RWPE2 (cell line): Measurements from ENCODE around the gene FAM20C.
"Not testable (repeated sequence)": the region's sequence is repeated elsewhere in the genome, so short reads cannot be mapped to it uniquely, and the experiment has no call there.

Source experiments
- ATAC-seq: fragments of 200-7000 bp; cut with Tn5 transposase; 3 replicates; pipeline ENCODE4 v1.9.1; 2021; ENCODE audit warnings: low read depth
- DNase-seq: peaks from one replicate; pipeline ENCODE4 v3.0.0-alpha.2; 2020; ENCODE audit warnings: low spot score
- H3K27ac ChIP-seq: fragments of 450-650 bp; 2 replicates; pipeline ENCODE4 v1.5.1; 2017; ENCODE audit warnings: mild to moderate bottlenecking; ENCODE audit not compliant: poor library complexity, severe bottlenecking
- H3K27me3 ChIP-seq: fragments of 250-450 bp; sonication (Bioruptor Pico); 2 replicates; pipeline ENCODE4 v1.5.1; 2021; ENCODE audit warnings: mild to moderate bottlenecking, moderate library complexity; ENCODE audit not compliant: insufficient read depth, poor library complexity, severe bottlenecking
- H3K36me3 ChIP-seq: fragments of 250-450 bp; sonication (Bioruptor Pico); 2 replicates; pipeline ENCODE4 v1.5.1; 2020; ENCODE audit warnings: low read depth, mild to moderate bottlenecking, moderate library complexity
- H3K4me1 ChIP-seq: fragments of 250-450 bp; sonication (Bioruptor Pico); 2 replicates; pipeline ENCODE4 v1.5.1; 2021; ENCODE audit warnings: mild to moderate bottlenecking, moderate library complexity; ENCODE audit not compliant: insufficient read depth, poor library complexity, severe bottlenecking
- H3K4me3 ChIP-seq: fragments of 250-450 bp; sonication (Bioruptor Pico); 2 replicates; pipeline ENCODE4 v1.5.1; 2021; ENCODE audit warnings: mild to moderate bottlenecking, moderate library complexity; ENCODE audit not compliant: severe bottlenecking
- H3K9me3 ChIP-seq: fragments of 250-450 bp; sonication (Bioruptor Pico); 2 replicates; pipeline ENCODE4 v1.5.1; 2021; ENCODE audit warnings: mild to moderate bottlenecking, moderate library complexity; ENCODE audit not compliant: severe bottlenecking
- TF ChIP-seq, protein P1 (sequence below): fragments of 450-650 bp; IDR thresholded peaks from one replicate; pipeline ENCODE4 v1.5.1; 2017; ENCODE audit warnings: mild to moderate bottlenecking, moderate library complexity; ENCODE audit not compliant: poor library complexity, severe bottlenecking

The FAM20C gene

DNA sequence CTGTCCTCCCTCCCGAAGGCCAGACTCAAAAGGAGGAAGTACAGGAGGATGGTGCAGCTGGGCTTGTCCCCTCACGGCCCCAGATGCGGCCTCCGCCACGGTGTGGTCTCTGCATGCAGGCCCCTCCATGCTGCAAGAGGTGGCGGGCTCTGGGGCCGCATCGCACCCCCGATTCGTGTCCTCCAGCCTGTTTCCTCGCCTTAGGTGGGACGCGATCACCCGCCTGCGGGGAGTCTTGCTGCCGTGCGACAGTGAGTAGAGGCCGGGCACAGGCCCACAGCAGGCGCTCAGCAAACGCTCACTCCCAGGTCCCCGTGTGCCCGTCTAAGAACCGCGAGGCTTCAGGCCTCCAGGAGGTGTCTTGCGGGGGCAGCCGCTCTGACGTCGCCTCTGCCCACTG lies 13.9 kb upstream of the FAM20C start:
- Histone ChIP-seq H3K27me3 (no peaks in the 10 kb centered on the region), H3K4me1 (no peaks in the 10 kb centered on the region), H3K4me3 (no peak overlapping the region), H3K9me3 (no peaks in the 10 kb centered on the region), H3K27ac (no peak overlapping the region), H3K36me3 (no peaks in the 10 kb centered on the region)
- ATAC-seq (no peak), DNase-seq (no peak)
- TF ChIP-seq, protein P1, sequence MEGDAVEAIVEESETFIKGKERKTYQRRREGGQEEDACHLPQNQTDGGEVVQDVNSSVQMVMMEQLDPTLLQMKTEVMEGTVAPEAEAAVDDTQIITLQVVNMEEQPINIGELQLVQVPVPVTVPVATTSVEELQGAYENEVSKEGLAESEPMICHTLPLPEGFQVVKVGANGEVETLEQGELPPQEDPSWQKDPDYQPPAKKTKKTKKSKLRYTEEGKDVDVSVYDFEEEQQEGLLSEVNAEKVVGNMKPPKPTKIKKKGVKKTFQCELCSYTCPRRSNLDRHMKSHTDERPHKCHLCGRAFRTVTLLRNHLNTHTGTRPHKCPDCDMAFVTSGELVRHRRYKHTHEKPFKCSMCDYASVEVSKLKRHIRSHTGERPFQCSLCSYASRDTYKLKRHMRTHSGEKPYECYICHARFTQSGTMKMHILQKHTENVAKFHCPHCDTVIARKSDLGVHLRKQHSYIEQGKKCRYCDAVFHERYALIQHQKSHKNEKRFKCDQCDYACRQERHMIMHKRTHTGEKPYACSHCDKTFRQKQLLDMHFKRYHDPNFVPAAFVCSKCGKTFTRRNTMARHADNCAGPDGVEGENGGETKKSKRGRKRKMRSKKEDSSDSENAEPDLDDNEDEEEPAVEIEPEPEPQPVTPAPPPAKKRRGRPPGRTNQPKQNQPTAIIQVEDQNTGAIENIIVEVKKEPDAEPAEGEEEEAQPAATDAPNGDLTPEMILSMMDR: no peak

DNA sequence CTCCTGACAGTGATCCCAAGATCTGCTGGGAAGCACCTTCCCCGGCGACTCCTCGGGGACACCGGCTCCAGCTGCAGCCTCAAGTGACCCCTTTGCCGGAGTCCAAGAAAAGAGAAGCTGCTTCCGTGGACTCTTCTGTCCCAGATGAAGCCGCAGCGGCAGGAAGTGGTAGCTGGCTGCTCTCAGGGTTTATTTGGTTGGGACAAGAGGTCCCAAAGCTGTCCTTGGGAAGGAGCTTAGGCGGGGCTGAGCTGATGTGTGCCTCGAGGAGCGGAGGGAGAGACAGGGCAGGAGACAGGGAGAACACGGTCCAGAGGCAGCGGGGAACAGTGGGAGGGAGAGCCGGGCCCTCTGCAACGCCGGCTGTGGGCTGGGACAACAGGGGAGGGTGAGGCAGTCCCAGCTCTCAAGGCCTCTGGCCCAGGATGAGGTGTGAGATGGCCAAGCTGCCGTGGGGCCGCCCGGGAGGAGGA lies 13.1 kb upstream of the FAM20C start:
- H3K27me3 ChIP-seq: no peaks in the 10 kb centered on the region
- DNase-seq (no peak), ATAC-seq (no peak)

GRCh38 chr7:179948-180694 lies 12.2 kb upstream of the FAM20C start:
- no peaks in the 10 kb centered on the region for H3K27me3 ChIP-seq
- no peak overlapping the region for H3K27ac ChIP-seq
- TF ChIP-seq, protein P1: no peak
- ATAC-seq (no peak), DNase-seq (no peak)
- no peaks in the 10 kb centered on the region for H3K9me3 ChIP-seq
- no peaks in the 10 kb centered on the region for H3K4me1 ChIP-seq
- no peaks in the 10 kb centered on the region for H3K36me3 ChIP-seq
- no peak overlapping the region for H3K4me3 ChIP-seq

More for the DNA sequence above, 13.1 kb upstream of the FAM20C start:
- Histone ChIP-seq H3K36me3 (no peaks in the 10 kb centered on the region), H3K4me1 (no peaks in the 10 kb centered on the region), H3K4me3 (no peak overlapping the region), H3K9me3 (no peaks in the 10 kb centered on the region), H3K27ac (no peak overlapping the region)
- TF ChIP-seq, protein P1: no peak

DNA sequence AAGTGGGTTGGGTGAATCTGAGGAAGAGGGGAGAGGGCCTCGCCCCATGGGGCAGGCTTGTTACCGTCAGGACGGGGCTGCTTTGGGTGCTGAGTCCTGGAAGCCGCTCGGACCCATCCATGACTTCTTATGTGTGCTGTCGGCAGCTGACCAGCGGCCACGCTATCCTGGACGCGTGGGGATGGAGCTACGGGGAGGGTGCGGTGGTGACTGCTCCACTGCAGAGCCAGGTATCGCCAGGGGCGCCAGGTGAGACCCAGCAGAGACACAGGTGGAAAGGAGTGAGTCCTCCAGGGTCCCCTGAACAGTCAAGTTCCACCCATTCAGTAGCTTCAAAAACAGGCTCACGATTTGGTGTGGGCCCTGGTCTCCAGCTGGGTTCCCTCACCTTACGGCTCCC lies 10.6 kb upstream of the FAM20C start:
- TF ChIP-seq, protein P1: no peak
- DNase-seq (no peak), ATAC-seq (no peak)
- Histone ChIP-seq H3K36me3 (no peaks in the 10 kb centered on the region), H3K27ac (no peak overlapping the region), H3K4me3 (no peak overlapping the region), H3K9me3 (no peaks in the 10 kb centered on the region), H3K27me3 (no peaks in the 10 kb centered on the region), H3K4me1 (no peaks in the 10 kb centered on the region)

DNA sequence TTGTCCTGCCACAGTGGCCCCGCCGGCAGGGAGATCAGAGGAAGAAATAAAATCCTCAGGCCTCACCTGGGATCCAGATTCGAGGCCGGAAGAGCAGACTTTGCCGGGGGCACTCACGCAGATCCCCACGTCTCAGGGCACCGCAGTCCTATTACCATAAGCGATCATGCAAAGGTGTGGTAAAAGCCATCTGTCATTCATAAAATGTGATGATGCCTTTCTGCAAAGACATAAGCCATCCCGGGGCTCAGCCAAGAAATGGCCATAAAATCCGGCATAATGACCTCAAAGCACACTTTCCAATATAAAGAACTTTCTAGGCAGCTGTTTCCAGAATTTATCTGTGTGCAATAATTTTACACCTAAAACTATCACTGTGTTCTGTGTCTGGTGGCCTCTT lies 9.9 kb upstream of the FAM20C start:
- not testable (repeated sequence) for H3K9me3 ChIP-seq, H3K4me1 ChIP-seq, DNase-seq, H3K27ac ChIP-seq, ATAC-seq, H3K27me3 ChIP-seq, H3K36me3 ChIP-seq, H3K4me3 ChIP-seq
